Measurements from ENCODE around the gene PAM16. TPM values are rescaled to one million over a fixed set of nuclear protein-coding genes. Genes with fewer than 3 reads are reported as not detected.

PAM16 gene
- polyA plus RNA-seq, 3 donors, result 57.2 to 86.6 (median 64.8) TPM

GRCh38 chr16:4361033-4361943 is 10.2 kb upstream of the PAM16 start:
- WGBS, 3 donors, result 97 to 98% (median 97%) methylated on average over 25 to 28 of the region's 28 CpGs
- H3K27ac ChIP-seq (ENCODE audit: low read depth, low read length), result no peak overlapping the region

- 88 to 89% (median 89%) methylated on average over 8 to 11 of the region's 11 CpGs for WGBS, 3 donors
- no peak overlapping the region for H3K27ac ChIP-seq (ENCODE audit: low read depth, low read length)
Observed at GRCh38 chr16:4360538-4361021, 9.5 kb upstream of the PAM16 start.

GRCh38 chr16:4359914-4360313 is 8.8 kb upstream of the PAM16 start:
- WGBS, 3 donors, result 94 to 98% (median 94%) methylated on average over 3 of the region's 3 CpGs
- H3K27ac ChIP-seq (ENCODE audit: low read depth, low read length), result no peak overlapping the region

GRCh38 chr16:4358831-4359561 is 7.9 kb upstream of the PAM16 start:
- WGBS, 3 donors, result 41 to 59% (median 57%) methylated on average over 19 of the region's 19 CpGs
- no peak overlapping the region for H3K27ac ChIP-seq (ENCODE audit: low read depth, low read length)

- no peak overlapping the region for H3K27ac ChIP-seq (ENCODE audit: low read depth, low read length)
- WGBS, 3 donors, result 93 to 95% (median 94%) methylated on average over 19 of the region's 19 CpGs
Observed at GRCh38 chr16:4358236-4358635, 7.1 kb upstream of the PAM16 start.

- no peak overlapping the region for H3K27ac ChIP-seq (ENCODE audit: low read depth, low read length)
- 92 to 97% (median 95%) methylated on average over 7 of the region's 7 CpGs for WGBS, 3 donors
Observed at GRCh38 chr16:4356820-4357219, 5.7 kb upstream of the PAM16 start.

- no peak overlapping the region for H3K27ac ChIP-seq (ENCODE audit: low read depth, low read length)
- 95% methylated on average over 20 of the region's 20 CpGs for WGBS, 3 donors
Observed at GRCh38 chr16:4354512-4355409, 3.6 kb upstream of the PAM16 start.

GRCh38 chr16:4353675-4354074 is 2.6 kb upstream of the PAM16 start:
- H3K27ac ChIP-seq (ENCODE audit: low read depth, low read length), result no peak overlapping the region
- WGBS, 3 donors, result 77 to 92% (median 87%) methylated on average over 4 of the region's 4 CpGs

GRCh38 chr16:4352843-4353242 is 1.7 kb upstream of the PAM16 start:
- H3K27ac ChIP-seq (ENCODE audit: low read depth, low read length), result no peak overlapping the region
- WGBS, 3 donors, result 87 to 89% (median 87%) methylated on average over 5 of the region's 5 CpGs

GRCh38 chr16:4351880-4352279 is 759 bp upstream of the PAM16 start:
- 72 to 81% (median 78%) methylated on average over 7 of the region's 7 CpGs for WGBS, 3 donors
- no peak overlapping the region for H3K27ac ChIP-seq (ENCODE audit: low read depth, low read length)

GRCh38 chr16:4350365-4350786 is 745 bp downstream of the PAM16 start:
- H3K27ac ChIP-seq (ENCODE audit: low read depth, low read length), result no peak overlapping the region
- 31 to 33% (median 32%) methylated on average over 24 of the region's 24 CpGs for WGBS, 3 donors

- no peak overlapping the region for H3K27ac ChIP-seq (ENCODE audit: low read depth, low read length)
- 94 to 100% (median 98%) methylated on average over 5 of the region's 5 CpGs for WGBS, 3 donors
Observed at GRCh38 chr16:4349332-4349731, 1.8 kb downstream of the PAM16 start.

- H3K27ac ChIP-seq (ENCODE audit: low read depth, low read length), result no peak overlapping the region
- 60 to 75% (median 70%) methylated on average over 17 of the region's 17 CpGs for WGBS, 3 donors
Observed at GRCh38 chr16:4347765-4348509, 3.2 kb downstream of the PAM16 start.

GRCh38 chr16:4347010-4347409 is 4.1 kb downstream of the PAM16 start:
- no peak overlapping the region for H3K27ac ChIP-seq (ENCODE audit: low read depth, low read length)
- WGBS, 3 donors, result 44 to 88% (median 52%) methylated on average over 8 of the region's 8 CpGs

GRCh38 chr16:4345836-4346781 is 5.0 kb downstream of the PAM16 start:
- H3K27ac ChIP-seq (ENCODE audit: low read depth, low read length), result no peak overlapping the region
- WGBS, 3 donors, result 45 to 51% (median 47%) methylated on average over 14 of the region's 14 CpGs

- WGBS, 3 donors, result 40 to 81% (median 80%) methylated on average over 26 of the region's 26 CpGs
- H3K27ac ChIP-seq (ENCODE audit: low read depth, low read length), result no peak overlapping the region
Observed at GRCh38 chr16:4344983-4345835, 5.9 kb downstream of the PAM16 start.
